Heart left ventricle (tissue), 16 donors: ENCODE data around the gene PFDN5. TPM values are rescaled to one million over a fixed set of nuclear protein-coding genes. Genes with fewer than 3 reads are reported as not detected.
A peak's percentile ranks its signal among the peaks of the same experiment; 100 is the strongest.

ENCODE experiments used
- ATAC-seq, 4 donors: fragments of 200-7000 bp; cut with Tn5 transposase; one replicate each; pipeline ENCODE4 v1.9.1; 2020 to 2022; ENCODE audit warnings: moderate library complexity in 4 of 4, mild to moderate bottlenecking in 3 of 4, moderate number of reproducible peaks in 1 of 4
- DNase-seq, 5 donors: peaks; one replicate each; pipeline ENCODE4 v3.0.0-alpha.2; 2020
- H3K27ac ChIP-seq, 12 donors: fragments of 200-600 bp; sonication (generic) in 4 of 12; one replicate each; pipeline versions ENCODE4 v1.5.0 to v1.8.0; 2016 to 2022; ENCODE audit warnings: mild to moderate bottlenecking in 2 of 12
- H3K27me3 ChIP-seq, 9 donors: fragments of 200-600 bp; sonication (generic) in 2 of 9; one replicate each; pipeline versions ENCODE4 v1.5.1 to v1.8.0; 2016 to 2022; ENCODE audit warnings: mild to moderate bottlenecking in 3 of 9
- H3K36me3 ChIP-seq, 9 donors: fragments of 200-600 bp; sonication (generic) in 2 of 9; one replicate each; pipeline versions ENCODE4 v1.5.0 to v1.8.0; 2018 to 2022; ENCODE audit warnings: mild to moderate bottlenecking in 2 of 9
- H3K4me1 ChIP-seq, 12 donors: fragments of 200-600 bp; sonication (generic) in 4 of 12; one replicate each; pipeline versions ENCODE4 v1.5.0 to v1.8.0; 2016 to 2022; ENCODE audit warnings: mild to moderate bottlenecking in 3 of 12
- H3K4me3 ChIP-seq, 12 donors: fragments of 200-600 bp; sonication (generic) in 4 of 12; one replicate each; pipeline versions ENCODE4 v1.5.0 to v1.8.0; 2017 to 2022; ENCODE audit warnings: mild to moderate bottlenecking in 9 of 12, moderate library complexity in 4 of 12
- H3K9me3 ChIP-seq, 12 donors: fragments of 200-600 bp; sonication (generic) in 4 of 12; one replicate each; pipeline versions ENCODE4 v1.5.0 to v1.8.0; 2016 to 2022; ENCODE audit warnings: mild to moderate bottlenecking in 1 of 12
- CTCF ChIP-seq, 12 donors: fragments of 200-600 bp; sonication (generic) in 4 of 12; IDR thresholded peaks; one replicate each; pipeline versions ENCODE4 v1.5.0 to v1.8.0; 2018 to 2022; ENCODE audit warnings: antibody characterized with exemption in 12 of 12, mild to moderate bottlenecking in 5 of 12
- POLR2A ChIP-seq, 2 donors: fragments of 450-650 bp; IDR thresholded peaks; one replicate each; pipeline ENCODE4 v1.6.1; 2017; ENCODE audit warnings: antibody characterized with exemption in 2 of 2, mild to moderate bottlenecking in 2 of 2, moderate library complexity in 2 of 2
- whole genome bisulfite sequencing, 4 donors: extraction: QIAGEN DNeasy Blood & Tissue Kit in 2 of 4; methylation state at CpG; one replicate each; pipeline versions ENCODE4 v1.1.5 to v1.1.7; 2013 to 2018; 5-methylcytosine and 5-hydroxymethylcytosine counted together
- intact Hi-C, 10 donors: fragments of 100-400 bp; cut with DNase I; formaldehyde crosslinking; loops; one replicate each; pipeline versions ENCODE4 v1.11.1 to v1.14.2; 2022
- polyA plus RNA-seq, 2 donors: library from polyadenylated mRNA; stranded (reverse); fragments of 200-250 nt; gene quantifications; one replicate each; pipeline ENCODE4 v1.2.3, GENCODE V29; 2013
- total RNA-seq, 9 donors: library from RNA; depleted of rRNA in 2 of 9; stranded (reverse); fragments of >200 nt in 2 of 9; fragmentation: NEBNext Ultra II Directional in 3 of 9; extraction: Animal tissue kit (Norgen Biotek cat#: 25700) in 3 of 9; gene quantifications; one replicate each; pipeline versions ENCODE4 v1.1.0 to v1.2.4, GENCODE V29; 2016 to 2023
- donor health status: ischemic (EF 13 %, LVEDD 7.1; RV severe dilation, severe dysfunction).
- donor health status: healthy with polysubstance abuse.
- donor health status: DM: no; HTN: yes; CAD: no.
- donor health status: DM: no; HTN: no; CAD: no.
- donor health status: ischemic (EF 25% LVEDD 6.9; RV normal size, moderate dysfunction).
- donor health status: ischemic (EF 25% LVEDD 5.7; RV mildly dilated, moderate dysfunction).
- donor health status: healthy.
- donor health status: DM: yes; HTN: yes; CAD: no.
- donor health status: ischemic (EF 35%, LVEDD 5.7; RV mildly dilated, moderate dysfunction).
- donor health status: nonischemic (EF 11% LVEDD 7.7; RV severe dilation, severe dysfunction).
- donor health status: DM: yes; HTN: yes; CAD: no.
- donor health status: PGD.
- donor health status: ischemic (EF 29% LVEDD 5.4; RV normal size, mild dysfunction).
- donor health status: nonischemic (EF 23%, LVEDD 6.1; RV moderate dilation, normal function).

The PFDN5 gene
- total and polyA plus RNA-seq, 11 donors: 289 to 979 (median 360) TPM

- peaks cover 0 to 8% (median under 1%) of the 10 kb centered on the region in 9 donors for H3K36me3 ChIP-seq
- 83 to 92% (median 90%) methylated on average over 6 of the region's 6 CpGs for WGBS, 4 donors
- H3K4me3 ChIP-seq: no peak overlapping the region
Measured at GRCh38 chr12:53259891-53260290, 35.5 kb upstream of the PFDN5 start.

DNA sequence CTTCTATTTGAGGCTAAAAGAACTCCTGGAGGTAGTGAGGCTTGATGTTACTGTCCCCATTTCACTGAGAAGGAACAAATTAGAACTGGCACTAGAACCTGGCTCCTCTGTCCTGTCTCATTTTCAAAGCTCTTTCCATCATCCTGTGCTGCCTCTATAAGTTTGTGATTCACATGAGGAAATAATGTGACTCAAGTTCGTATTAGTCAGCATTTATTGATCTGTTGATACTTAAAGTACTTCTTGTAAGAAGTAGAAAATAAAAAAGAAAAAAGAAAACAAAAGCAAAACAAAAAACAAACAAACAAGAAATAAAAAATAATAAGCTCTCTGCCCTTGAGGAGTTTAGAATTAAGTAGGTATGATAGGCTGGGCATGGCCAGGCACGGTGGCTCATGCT is 29.6 kb upstream of the PFDN5 start:
- intact Hi-C loops: loop anchor here in 4 of 10 donors (5.0 kb wide), 2 partner anchors 43 to 53 kb away; no protein-coding TSS in a partner anchor

More at GRCh38 chr12:53259891-53260290, 35.5 kb upstream of the PFDN5 start:
- DNase-seq: no peak
- no peaks in the 10 kb centered on the region for H3K9me3 ChIP-seq
- no peak overlapping the region for H3K27ac ChIP-seq
- ATAC-seq: no peak
- no peak for TF ChIP-seq CTCF (IDR thresholded peaks at IDR 0.05)
- no peak for TF ChIP-seq POLR2A (IDR thresholded peaks at IDR 0.05)
- H3K4me1 ChIP-seq: peaks cover 0 to 7% (median 0%) of the 10 kb centered on the region in 12 donors
- H3K27me3 ChIP-seq: no peaks in the 10 kb centered on the region
- intact Hi-C loops: no loop called here

GRCh38 chr12:53267306-53267998 is 27.9 kb upstream of the PFDN5 start:
- Histone ChIP-seq H3K4me3 (peak overlapping the region; percentile 33 to 80 (median 67)), H3K27ac (peak overlapping the region in 8 of 12 donors; percentile 3 to 79 (median 38)), H3K36me3 (no peaks in the 10 kb centered on the region), H3K9me3 (no peaks in the 10 kb centered on the region), H3K27me3 (no peaks in the 10 kb centered on the region), H3K4me1 (peaks cover 0 to 23% (median 4%) of the 10 kb centered on the region in 12 donors)
- TF ChIP-seq POLR2A (IDR thresholded peaks at IDR 0.05) (no peak), CTCF (IDR thresholded peaks at IDR 0.05) (no peak)
- WGBS, 4 donors: 52 to 57% (median 52%) methylated on average over 18 of the region's 18 CpGs
- DNase-seq (no peak), ATAC-seq (peak in 2 of 4 donors; percentile 31 to 50)
- intact Hi-C loops: loop anchor here in 4 of 10 donors (5.0 kb wide), 2 partner anchors 45 to 55 kb away; no protein-coding TSS in a partner anchor

More for the DNA sequence above, 29.6 kb upstream of the PFDN5 start:
- DNase-seq (no peak), ATAC-seq (no peak)
- TF ChIP-seq CTCF (IDR thresholded peaks at IDR 0.05) (no peak), POLR2A (IDR thresholded peaks at IDR 0.05) (no peak)
- Histone ChIP-seq H3K4me1 (peaks cover 0 to 23% (median 4%) of the 10 kb centered on the region in 12 donors), H3K27me3 (no peaks in the 10 kb centered on the region), H3K27ac (no peak overlapping the region), H3K4me3 (no peak overlapping the region), H3K9me3 (no peaks in the 10 kb centered on the region), H3K36me3 (no peaks in the 10 kb centered on the region)
- 85 to 88% (median 86%) methylated on average over 2 of the region's 2 CpGs for WGBS, 4 donors

GRCh38 chr12:53267999-53268629 is 27.2 kb upstream of the PFDN5 start, which contains the start of gene ESPL1:
TSS of gene ESPL1 (plus strand) at chr12:53268299. CDS start at chr12:53268767, 468 bp downstream.
- DNase-seq (peak; percentile 65 to 85 (median 74)), ATAC-seq (peak; percentile 83 to 94 (median 92))
- Histone ChIP-seq H3K27ac (peak within 1 kb of the TSS in 8 of 12 donors; percentile 3 to 79 (median 38)), H3K27me3 (no peaks in the 10 kb centered on the region), H3K36me3 (no peaks in the 10 kb centered on the region), H3K9me3 (no peaks in the 10 kb centered on the region), H3K4me1 (peaks cover 0 to 23% (median 4%) of the 10 kb centered on the region in 12 donors), H3K4me3 (peak within 1 kb of the TSS; percentile 33 to 80 (median 67))
- 0 to 1% (median 0%) methylated on average over 25 to 58 of the region's 58 CpGs for WGBS, 4 donors
- intact Hi-C loops: loop anchor here in 4 of 10 donors (5.0 kb wide), 2 partner anchors 46 to 56 kb away; no protein-coding TSS in a partner anchor
- TF ChIP-seq POLR2A (IDR thresholded peaks at IDR 0.05) (peak in 1 of 2 donors; percentile 10), CTCF (IDR thresholded peaks at IDR 0.05) (peak in 6 of 12 donors; percentile 12 to 53 (median 34))
